Choroid plexus epithelial cell (primary cell): ENCODE data around the gene TBC1D2.

Experiments used
- DNase-seq: peaks from one replicate; pipeline ENCODE4 v3.0.0-alpha.2; 2010; ENCODE audit warnings: low read depth
- H3K4me3 ChIP-seq: 2 replicates; pipeline ENCODE4 v1.5.1; 2011; ENCODE audit warnings: low read depth, mild to moderate bottlenecking, control low read depth, low read length, moderate library complexity
- TF ChIP-seq, protein P1 (sequence below): conservative IDR thresholded peaks from 2 replicates; pipeline ENCODE4 v1.5.1; 2011; ENCODE audit warnings: low read depth, mild to moderate bottlenecking, control low read depth, inconsistent platforms, low read length, moderate library complexity

Gene TBC1D2

GRCh38 chr9:98185021-98185567, 70.4 kb downstream of the TBC1D2 start:
- DNase-seq = no peak
- TF ChIP-seq, protein P1, sequence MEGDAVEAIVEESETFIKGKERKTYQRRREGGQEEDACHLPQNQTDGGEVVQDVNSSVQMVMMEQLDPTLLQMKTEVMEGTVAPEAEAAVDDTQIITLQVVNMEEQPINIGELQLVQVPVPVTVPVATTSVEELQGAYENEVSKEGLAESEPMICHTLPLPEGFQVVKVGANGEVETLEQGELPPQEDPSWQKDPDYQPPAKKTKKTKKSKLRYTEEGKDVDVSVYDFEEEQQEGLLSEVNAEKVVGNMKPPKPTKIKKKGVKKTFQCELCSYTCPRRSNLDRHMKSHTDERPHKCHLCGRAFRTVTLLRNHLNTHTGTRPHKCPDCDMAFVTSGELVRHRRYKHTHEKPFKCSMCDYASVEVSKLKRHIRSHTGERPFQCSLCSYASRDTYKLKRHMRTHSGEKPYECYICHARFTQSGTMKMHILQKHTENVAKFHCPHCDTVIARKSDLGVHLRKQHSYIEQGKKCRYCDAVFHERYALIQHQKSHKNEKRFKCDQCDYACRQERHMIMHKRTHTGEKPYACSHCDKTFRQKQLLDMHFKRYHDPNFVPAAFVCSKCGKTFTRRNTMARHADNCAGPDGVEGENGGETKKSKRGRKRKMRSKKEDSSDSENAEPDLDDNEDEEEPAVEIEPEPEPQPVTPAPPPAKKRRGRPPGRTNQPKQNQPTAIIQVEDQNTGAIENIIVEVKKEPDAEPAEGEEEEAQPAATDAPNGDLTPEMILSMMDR = no peak
- H3K4me3 ChIP-seq = no peak overlapping the region

GRCh38 chr9:98184326-98184725, 71.1 kb downstream of the TBC1D2 start:
- TF ChIP-seq, protein P1 = no peak
- no peak overlapping the region for H3K4me3 ChIP-seq
- DNase-seq = no peak

DNA sequence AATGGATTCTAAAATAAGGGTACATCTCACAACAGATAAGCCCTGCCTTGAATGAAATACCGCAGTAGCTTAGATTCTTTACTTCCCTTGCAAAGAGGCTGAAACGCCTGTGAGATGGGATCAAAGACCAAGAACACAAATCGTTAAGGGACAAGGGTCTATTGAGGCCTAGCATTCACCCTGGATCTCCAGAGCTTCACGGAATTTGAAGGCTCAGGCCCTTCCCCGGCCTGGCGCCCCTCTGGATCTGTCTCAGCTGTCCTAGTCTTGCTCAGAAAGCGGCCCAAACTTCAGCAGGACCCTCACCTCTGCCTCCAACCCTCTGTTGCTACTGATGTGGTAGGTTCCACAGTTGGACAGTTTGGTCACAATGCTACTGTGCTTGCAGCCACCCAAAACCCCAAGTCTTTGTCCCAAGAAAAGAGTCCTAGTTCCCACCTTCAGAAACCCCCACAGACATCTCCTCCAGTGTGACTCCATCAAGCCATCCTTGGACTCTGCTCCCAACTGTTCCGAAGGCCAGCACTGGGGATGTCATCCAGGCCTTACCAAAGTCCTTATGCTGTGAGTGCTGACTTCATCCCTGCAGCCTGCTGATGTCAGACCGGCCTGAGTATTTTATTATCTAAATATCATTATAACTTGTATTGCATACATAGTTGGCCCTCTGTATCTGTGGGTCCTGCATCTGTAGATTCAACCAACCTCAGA, 72.4 kb downstream of the TBC1D2 start:
- DNase-seq = no peak
- TF ChIP-seq, protein P1 = no peak
- no peak overlapping the region for H3K4me3 ChIP-seq

DNA sequence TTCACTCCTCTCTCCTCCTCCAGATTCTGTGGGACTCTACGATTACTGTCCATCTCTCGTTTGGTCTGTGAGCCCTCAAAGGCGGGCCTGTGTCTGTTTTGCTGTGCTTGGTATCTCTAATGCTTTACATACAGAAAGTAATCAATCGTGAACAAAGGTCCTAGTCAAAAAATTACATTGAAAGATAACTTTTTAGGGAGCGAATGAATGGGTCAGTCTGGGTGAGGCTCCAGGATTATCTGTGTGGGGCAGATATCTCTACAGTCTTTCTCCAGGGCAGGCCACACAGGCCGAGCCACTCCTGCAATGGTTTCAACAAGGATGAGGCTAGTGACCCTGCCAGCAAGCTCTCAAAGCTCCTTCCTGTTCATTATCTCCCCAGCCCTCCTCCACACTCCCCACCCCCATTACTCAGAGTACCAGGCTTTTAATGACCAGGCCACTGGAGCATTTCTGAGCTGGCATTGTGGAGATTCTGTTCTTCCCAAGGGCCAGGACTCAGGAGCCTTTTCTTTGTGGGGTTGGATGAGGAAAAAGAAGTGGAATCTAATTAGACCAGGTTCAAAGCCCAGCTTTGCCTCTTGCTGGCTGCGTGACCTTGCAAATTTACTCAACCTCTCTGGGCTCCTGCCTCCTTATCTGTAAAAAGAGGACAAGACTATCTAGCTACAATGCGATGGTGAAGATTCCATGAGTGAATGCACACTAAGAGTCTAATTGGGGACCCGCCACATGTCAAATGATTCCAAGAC, 73.2 kb downstream of the TBC1D2 start:
- DNase-seq = no peak
- TF ChIP-seq, protein P1 = no peak
- H3K4me3 ChIP-seq = no peak overlapping the region

DNA sequence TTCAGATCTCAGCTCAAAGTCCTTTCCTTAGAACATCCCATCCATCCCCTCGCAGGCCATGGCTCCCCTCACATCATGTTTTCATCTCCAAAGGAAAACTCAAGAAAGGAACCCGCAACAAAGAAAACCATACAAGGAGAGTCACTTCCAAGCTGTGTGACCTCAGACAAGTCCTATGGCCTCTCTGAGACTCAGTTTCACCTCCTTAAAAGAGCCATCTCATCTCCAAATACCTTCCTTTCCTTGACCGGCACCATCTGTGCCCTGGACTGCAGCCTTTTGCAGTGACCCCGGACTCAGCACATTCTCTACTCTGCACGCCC, 73.7 kb downstream of the TBC1D2 start:
- TF ChIP-seq, protein P1 = no peak
- H3K4me3 ChIP-seq = no peak overlapping the region
- no peak for DNase-seq

GRCh38 chr9:98180996-98181395, 74.5 kb downstream of the TBC1D2 start:
- H3K4me3 ChIP-seq = no peak overlapping the region
- TF ChIP-seq, protein P1 = no peak
- DNase-seq = no peak
